Measurements from ENCODE around the gene AUNIP. TPM values are rescaled to one million over a fixed set of nuclear protein-coding genes. Genes with fewer than 3 reads are reported as not detected.
"Not testable (repeated sequence)": the region's sequence is repeated elsewhere in the genome, so short reads cannot be mapped to it uniquely, and the experiment has no call there.

AUNIP gene
- total RNA-seq, 1 donor from 2014 or later, result 0.11 TPM

DNA sequence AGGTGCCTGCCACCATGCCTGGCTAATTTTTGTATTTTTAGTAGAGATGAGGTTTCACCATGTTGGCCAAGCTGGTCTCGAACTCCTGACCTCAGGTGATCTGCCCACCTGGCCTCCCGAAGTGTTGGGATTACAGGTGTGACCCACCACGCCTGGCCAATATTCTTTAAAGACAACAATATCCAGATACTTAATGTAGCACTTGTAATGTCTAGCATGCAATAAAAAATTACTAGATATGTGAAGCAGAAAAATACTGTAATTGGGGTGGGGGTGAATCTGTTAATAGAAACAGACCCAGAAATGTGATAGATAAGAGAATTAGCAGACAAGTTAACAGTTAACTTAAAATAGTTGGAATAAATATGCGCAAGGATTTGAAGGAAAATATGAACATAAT, 19.4 kb downstream of the AUNIP start:
- ATAC-seq (ENCODE audit: poor library complexity); DNase-seq; intact Hi-C loops (cut with DNase I): not testable (repeated sequence)

DNA sequence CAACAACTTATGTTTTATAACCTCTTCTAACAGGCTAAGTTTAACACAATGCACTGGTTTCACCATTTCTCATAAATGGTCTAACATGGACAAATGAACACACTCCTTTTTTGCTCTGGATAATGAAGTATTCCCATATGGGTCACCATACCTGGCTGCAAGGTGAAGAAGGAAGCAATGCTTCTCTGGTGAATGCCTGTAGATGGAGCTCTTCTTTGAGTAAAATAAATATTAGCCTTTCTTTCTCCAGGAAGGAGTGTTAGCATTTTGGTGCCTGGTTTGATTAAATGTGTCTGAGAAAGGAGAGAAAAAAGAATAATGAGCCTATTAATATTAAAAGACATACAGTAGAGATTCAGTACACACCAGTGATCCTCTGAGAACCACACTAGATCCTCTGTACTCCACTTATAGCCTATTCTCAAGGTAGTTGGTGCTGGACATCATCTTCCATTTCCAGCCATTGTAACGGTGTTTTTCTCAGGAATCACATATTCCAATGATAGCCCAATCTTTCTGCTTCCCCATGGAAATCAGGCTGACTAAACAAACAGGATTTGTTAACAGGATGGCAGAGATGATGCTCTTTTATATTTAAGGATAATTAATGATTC, 21.9 kb downstream of the AUNIP start:
- no peak for ATAC-seq (ENCODE audit: poor library complexity)

DNA sequence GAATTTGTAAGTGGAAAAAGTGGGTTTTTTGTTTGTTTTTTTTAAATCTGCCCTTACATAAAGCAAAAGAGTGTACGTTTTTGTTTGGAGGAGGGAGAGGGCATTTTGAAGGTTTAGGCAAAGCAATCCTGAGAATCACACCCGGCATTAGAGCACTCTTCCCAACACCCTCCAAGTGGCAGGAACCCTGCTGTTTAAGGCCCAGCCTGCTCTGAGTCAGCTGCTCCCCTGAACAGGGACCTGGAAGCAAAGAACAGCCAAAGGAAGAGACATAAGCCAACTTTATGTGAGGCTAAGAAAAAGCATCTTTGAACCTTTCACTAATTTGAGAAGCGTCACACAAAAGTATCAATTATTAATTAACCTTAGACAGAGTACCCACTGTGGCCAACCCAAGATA, 22.6 kb downstream of the AUNIP start:
- intact Hi-C loops (cut with DNase I), result no loop called here
- ATAC-seq (ENCODE audit: poor library complexity) (no peak), DNase-seq (no peak)

More for the DNA sequence above, 21.9 kb downstream of the AUNIP start:
- DNase-seq, result no peak
- intact Hi-C loops (cut with DNase I), result no loop called here

- intact Hi-C loops (cut with DNase I), result no loop called here
- ATAC-seq (ENCODE audit: poor library complexity) (no peak), DNase-seq (no peak)
These were observed 24.4 kb downstream of the AUNIP start for GRCh38 chr1:25834894-25835293.

- DNase-seq, result no peak
- ATAC-seq (ENCODE audit: poor library complexity), result no peak
- intact Hi-C loops (cut with DNase I), result no loop called here
These were observed 26.1 kb downstream of the AUNIP start for GRCh38 chr1:25833158-25833557.

DNA sequence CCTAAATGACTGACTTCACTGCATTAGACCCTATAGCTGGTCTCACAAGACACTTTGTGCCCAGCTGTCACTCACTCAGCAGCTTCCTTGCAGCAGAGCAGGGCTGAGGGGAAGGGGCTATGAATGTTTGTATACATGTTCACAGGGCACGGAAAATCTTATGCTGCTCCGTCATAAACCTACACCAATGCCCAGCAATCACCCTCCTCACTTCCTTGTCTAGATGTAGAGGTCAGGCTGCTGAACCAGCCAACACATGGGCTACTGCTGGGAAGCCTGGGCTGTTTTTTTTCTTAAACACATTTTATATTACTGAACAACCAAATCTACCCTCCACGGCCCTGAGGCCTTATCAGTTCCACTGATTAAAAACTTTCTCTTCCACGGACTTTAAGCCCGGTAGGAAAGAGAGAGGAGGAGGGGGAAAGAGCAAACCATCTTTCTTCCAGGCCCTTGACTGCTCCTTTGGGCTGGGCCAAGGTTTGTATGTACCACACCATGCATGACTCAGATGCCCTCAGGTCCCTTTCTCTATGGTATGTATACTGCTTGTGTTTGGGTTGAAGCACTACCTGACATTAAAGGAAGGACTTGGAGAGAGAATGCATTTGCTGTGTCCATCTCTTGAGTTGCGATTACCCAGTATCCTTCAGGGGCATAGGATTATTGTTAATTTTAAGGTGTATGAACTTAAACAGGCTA, 26.8 kb downstream of the AUNIP start:
- intact Hi-C loops (cut with DNase I), result no loop called here
- ATAC-seq (ENCODE audit: poor library complexity) (no peak), DNase-seq (no peak)

- no peak for DNase-seq
- intact Hi-C loops (cut with DNase I), result no loop called here
- ATAC-seq (ENCODE audit: poor library complexity), result no peak
These were observed 27.6 kb downstream of the AUNIP start for GRCh38 chr1:25831569-25832196.

DNA sequence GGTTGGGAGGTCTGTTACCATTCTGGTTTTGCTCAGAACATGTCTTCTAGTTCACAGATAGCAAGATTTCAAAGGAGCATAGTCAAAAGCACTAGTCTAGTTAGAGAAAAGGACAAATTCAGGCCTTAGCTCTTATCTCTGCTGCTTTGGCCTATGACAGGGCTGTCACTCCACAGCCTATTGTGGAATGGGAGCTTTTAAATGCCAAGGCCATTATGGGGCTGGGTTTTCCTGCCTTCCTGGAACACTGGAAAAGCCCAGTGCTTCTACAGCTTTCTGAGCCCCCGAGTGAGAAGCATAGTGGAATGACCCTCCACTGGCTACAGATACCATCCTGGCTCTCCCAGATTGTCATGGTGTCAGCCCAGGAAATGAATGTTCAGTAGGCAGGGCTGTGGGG, 30.2 kb downstream of the AUNIP start:
- intact Hi-C loops (cut with DNase I), result no loop called here
- ATAC-seq (ENCODE audit: poor library complexity), result no peak
- DNase-seq, result no peak

DNA sequence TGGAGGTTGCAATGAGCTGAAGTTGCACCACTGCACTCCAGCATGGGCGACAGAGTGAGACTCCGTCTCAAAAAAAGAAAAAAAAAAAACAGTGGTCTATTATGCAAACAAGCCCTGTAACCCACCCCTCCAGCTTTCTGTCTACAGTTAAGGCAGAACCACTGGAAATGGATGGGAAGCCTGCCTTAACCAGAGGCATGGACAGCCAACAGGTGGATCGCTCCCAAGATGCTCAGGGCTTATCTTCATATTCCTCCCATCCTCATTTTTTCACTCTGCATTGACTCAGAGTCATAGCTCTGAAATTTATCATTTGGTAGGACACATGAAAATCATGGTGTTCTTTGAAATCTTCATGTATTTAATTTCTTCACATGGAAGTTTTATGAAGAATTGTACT, 30.8 kb downstream of the AUNIP start:
- DNase-seq, result no peak
- intact Hi-C loops (cut with DNase I), result no loop called here
- ATAC-seq (ENCODE audit: poor library complexity), result no peak

DNA sequence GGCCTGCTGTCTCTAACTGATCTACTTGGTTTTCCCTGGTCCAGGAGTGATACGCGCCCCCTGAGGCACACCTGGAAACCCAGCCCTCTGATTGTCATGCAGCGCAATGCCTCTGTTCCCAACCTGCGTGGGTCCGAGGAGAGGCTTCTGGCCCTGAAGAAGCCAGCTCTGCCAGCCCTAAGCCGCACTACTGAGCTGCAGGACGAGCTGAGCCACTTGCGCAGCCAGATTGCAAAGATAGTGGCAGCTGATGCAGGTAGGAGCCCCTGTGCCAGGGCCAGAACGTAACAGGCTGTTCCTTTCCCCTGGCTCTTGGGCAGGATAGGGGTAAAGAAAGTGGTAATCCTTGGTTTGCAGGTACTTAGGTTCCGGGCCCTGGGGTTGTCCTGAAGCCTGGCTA, 32.7 kb downstream of the AUNIP start:
- ATAC-seq (ENCODE audit: poor library complexity), result no peak
- intact Hi-C loops (cut with DNase I), result no loop called here
- DNase-seq, result no peak

- ATAC-seq (ENCODE audit: poor library complexity), result no peak
- intact Hi-C loops (cut with DNase I), result no loop called here
- DNase-seq, result no peak
These were observed 33.7 kb downstream of the AUNIP start for GRCh38 chr1:25825605-25826004.

DNA sequence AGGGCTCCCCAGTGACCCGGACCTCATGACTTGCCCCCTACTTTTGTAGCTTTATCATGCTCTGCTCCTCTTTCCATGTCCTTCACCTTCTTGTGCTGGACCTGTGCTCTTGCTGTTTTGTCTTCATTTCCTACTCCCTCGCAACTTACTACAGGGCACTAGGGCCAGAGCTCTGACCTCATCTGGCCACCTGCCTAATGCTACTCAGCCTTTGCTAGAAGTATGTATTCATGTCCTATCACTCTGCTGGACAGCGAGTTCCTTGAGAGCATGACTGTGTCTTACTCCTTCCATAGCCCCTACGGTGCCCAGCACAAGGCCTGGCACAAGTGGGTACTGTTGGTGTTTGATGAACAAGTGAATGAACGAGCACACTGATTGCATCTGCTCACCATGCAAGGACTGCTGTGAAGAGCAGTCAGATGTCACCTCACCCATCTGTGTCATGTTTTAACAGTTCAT, 37.6 kb downstream of the AUNIP start:
- ATAC-seq (ENCODE audit: poor library complexity), result no peak
- intact Hi-C loops (cut with DNase I), result no loop called here
- no peak for DNase-seq

DNA sequence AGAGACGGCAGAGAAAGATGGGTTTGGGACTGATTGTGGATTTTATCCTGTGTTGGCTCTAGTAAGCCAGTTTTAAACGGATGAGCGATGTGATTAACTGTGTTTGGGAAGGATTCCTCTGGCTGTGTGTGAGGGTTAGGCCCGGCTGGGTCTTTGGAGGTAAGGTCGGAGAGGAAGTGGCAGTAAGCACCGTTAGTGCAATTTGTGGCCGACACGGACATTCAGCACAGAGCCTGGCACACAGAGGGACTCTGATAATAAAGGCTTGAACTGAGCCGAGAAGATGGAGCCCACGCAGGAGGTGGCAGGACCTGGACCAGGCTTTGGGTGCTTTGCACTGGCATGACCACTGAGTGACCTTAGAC, 38.2 kb downstream of the AUNIP start:
- intact Hi-C loops (cut with DNase I), result no loop called here
- no peak for DNase-seq
- no peak for ATAC-seq (ENCODE audit: poor library complexity)

GRCh38 chr1:25820247-25821111, 38.8 kb downstream of the AUNIP start:
- peak; percentile 58 for ATAC-seq (ENCODE audit: poor library complexity)
- peak; percentile 72 for DNase-seq
- intact Hi-C loops (cut with DNase I), result no loop called here

- DNase-seq, result peak; percentile 93
- intact Hi-C loops (cut with DNase I), result loop anchor here (10.0 kb wide), 2 partner anchors 415 to 575 kb away; partner anchors contain the start of gene RSRP1
- peak; percentile 93 for ATAC-seq (ENCODE audit: poor library complexity)
These were observed 39.6 kb downstream of the AUNIP start, which contains the start of gene MTFR1L for GRCh38 chr1:25819491-25820246. Gene MTFR1L, plus strand, starts transcription at chr1:25819954. Its CDS starts 3,151 bp downstream, at chr1:25823105.

GRCh38 chr1:25818569-25818968, 40.7 kb downstream of the AUNIP start:
- ATAC-seq (ENCODE audit: poor library complexity), result no peak
- no peak for DNase-seq
- intact Hi-C loops (cut with DNase I), result loop anchor here (10.0 kb wide), 2 partner anchors 414 to 574 kb away; partner anchors contain the start of gene RSRP1

- no peak for ATAC-seq (ENCODE audit: poor library complexity)
- intact Hi-C loops (cut with DNase I), result loop anchor here (10.0 kb wide), 2 partner anchors 413 to 573 kb away; partner anchors contain the start of gene RSRP1
- no peak for DNase-seq
These were observed 41.3 kb downstream of the AUNIP start for GRCh38 chr1:25817840-25818501.
